Neural progenitor cell (in vitro differentiated cells): ENCODE measurements around the gene SPRY4.

Experiments
- EZH2 ChIP-seq: fragments of 200-600 bp; sonication (generic); IDR thresholded peaks from 2 replicates; pipeline ENCODE4 v1.6.1; 2017; ENCODE audit warnings: antibody characterized with exemption, mild to moderate bottlenecking, moderate library complexity
- EZH2phosphoT487 ChIP-seq: fragments of 200-600 bp; sonication (generic); IDR thresholded peaks from 2 replicates; pipeline ENCODE4 v1.6.1; 2017; ENCODE audit warnings: antibody characterized with exemption
- TF ChIP-seq, protein P1 (sequence below): fragments of 200-600 bp; sonication (generic); IDR thresholded peaks from 2 replicates; pipeline ENCODE4 v1.5.1; 2017; ENCODE audit warnings: antibody characterized with exemption, mild to moderate bottlenecking

DNA sequence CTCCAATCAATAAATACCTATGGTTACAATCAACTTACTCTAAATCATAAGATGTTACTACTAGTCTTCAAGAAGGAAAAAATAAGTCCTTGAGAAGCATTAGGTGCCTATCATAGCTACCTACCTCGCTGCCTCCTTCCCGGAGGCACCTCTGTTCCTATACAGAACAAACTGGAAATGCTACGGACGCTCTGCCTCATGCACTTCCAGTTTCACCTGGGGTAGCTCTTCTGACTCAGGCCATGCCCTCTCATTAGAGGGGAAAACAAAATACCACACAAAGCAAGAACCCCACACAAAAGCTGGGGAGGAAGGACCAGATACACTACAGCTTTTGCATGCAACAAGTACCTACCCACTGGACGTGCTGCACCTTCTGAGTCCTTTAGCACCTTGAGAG lies 12.4 kb downstream of the SPRY4 start:
- TF ChIP-seq, protein P1, sequence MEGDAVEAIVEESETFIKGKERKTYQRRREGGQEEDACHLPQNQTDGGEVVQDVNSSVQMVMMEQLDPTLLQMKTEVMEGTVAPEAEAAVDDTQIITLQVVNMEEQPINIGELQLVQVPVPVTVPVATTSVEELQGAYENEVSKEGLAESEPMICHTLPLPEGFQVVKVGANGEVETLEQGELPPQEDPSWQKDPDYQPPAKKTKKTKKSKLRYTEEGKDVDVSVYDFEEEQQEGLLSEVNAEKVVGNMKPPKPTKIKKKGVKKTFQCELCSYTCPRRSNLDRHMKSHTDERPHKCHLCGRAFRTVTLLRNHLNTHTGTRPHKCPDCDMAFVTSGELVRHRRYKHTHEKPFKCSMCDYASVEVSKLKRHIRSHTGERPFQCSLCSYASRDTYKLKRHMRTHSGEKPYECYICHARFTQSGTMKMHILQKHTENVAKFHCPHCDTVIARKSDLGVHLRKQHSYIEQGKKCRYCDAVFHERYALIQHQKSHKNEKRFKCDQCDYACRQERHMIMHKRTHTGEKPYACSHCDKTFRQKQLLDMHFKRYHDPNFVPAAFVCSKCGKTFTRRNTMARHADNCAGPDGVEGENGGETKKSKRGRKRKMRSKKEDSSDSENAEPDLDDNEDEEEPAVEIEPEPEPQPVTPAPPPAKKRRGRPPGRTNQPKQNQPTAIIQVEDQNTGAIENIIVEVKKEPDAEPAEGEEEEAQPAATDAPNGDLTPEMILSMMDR, result no peak
- TF ChIP-seq EZH2, result no peak
- no peak for TF ChIP-seq EZH2phosphoT487
